ENCODE results near the gene GBGT1. TPM values are rescaled to one million over a fixed set of nuclear protein-coding genes. Genes with fewer than 3 reads are reported as not detected.

The GBGT1 gene
- polyA plus RNA-seq, 1 of the 3 experiments (the other 2 are of a cell fraction): 0.51 TPM

GRCh38 chr9:133126697-133127339 lies 36.9 kb downstream of the GBGT1 start:
- Histone ChIP-seq H2AFZ (ENCODE audit: low read depth) (no peak overlapping the region), H3K4me3 (ENCODE audit: low read depth in 2 of 2, low read length in 1 of 2) (no peak overlapping the region), H3F3A (replicated peaks; ENCODE audit: insufficient read depth) (peaks cover 14% of the 10 kb centered on the region), H3K9me3 (no peaks in the 10 kb centered on the region), H3K27ac (ENCODE audit: low read depth in 2 of 2, low read length in 1 of 2) (no peak overlapping the region; a peak in 1 of 4 replicates), H3K4me1 (ENCODE audit: control insufficient read depth in 1 of 2, insufficient read depth in 2 of 2, low read depth in 1 of 2, low read length in 1 of 2) (peaks cover 12 to 54% of the 10 kb centered on the region in 2 experiments; a peak in 3 of 4 replicates), H3K79me2 (ENCODE audit: insufficient read depth) (no peaks in the 10 kb centered on the region), H3K9me2 (no peaks in the 10 kb centered on the region), H3K9ac (no peak overlapping the region), H3K4me2 (peak overlapping the region; percentile 33; the same call in 1 of the 2 replicates), H3K27me3 (ENCODE audit: insufficient read depth) (no peaks in the 10 kb centered on the region), H3K36me3 (replicated peaks in 1 of 2; ENCODE audit: control insufficient read depth in 1 of 2, insufficient read depth in 2 of 2, low read length in 1 of 2) (no peaks in the 10 kb centered on the region), H4K20me1 (ENCODE audit: insufficient read depth) (peaks cover 44% of the 10 kb centered on the region)
- ChIA-PET CTCF (interaction anchor here (0.9 to 4.3 kb wide), 3 partner anchors 18 to 24 kb away, joined by 3 to 28 read pairs (median 4); no protein-coding TSS in a partner anchor), POLR2A (no interaction called here)
- no peak for DNase-seq
- TF ChIP-seq FOXJ3 (CRISPR knock-in tag; IDR thresholded peaks at IDR 0.05) (no peak), RCOR1 (IDR thresholded peaks at IDR 0.05; ENCODE audit: low read length) (no peak), TCF12 (IDR thresholded peaks at IDR 0.05) (no peak), RFX5 (IDR thresholded peaks at IDR 0.05; ENCODE audit: low read length) (no peak), MAX (IDR thresholded peaks at IDR 0.05; ENCODE audit: low read depth) (no peak), YY1 (IDR thresholded peaks at IDR 0.05; ENCODE audit: low read depth) (no peak), FOXM1 (IDR thresholded peaks at IDR 0.05; ENCODE audit: low read depth) (no peak), CHD2 (IDR thresholded peaks at IDR 0.05; ENCODE audit: low read length, partially characterized antibody) (no peak), CTCF (IDR thresholded peaks at IDR 0.05) (no peak), EP300 (IDR thresholded peaks at IDR 0.05; ENCODE audit: borderline replicate concordance in 1 of 2, low read depth in 1 of 2, low read length in 1 of 2) (no peak), RAD21 (IDR thresholded peaks at IDR 0.05; ENCODE audit: low read length) (no peak), USF2 (IDR thresholded peaks at IDR 0.05; ENCODE audit: borderline replicate concordance, low read depth, low read length) (no peak), REST (IDR thresholded peaks at IDR 0.05; ENCODE audit: low read depth, low read length) (no peak), EZH2phosphoT487 (IDR thresholded peaks at IDR 0.05; ENCODE audit: borderline replicate concordance, low read depth) (no peak), MXI1 (IDR thresholded peaks at IDR 0.05; ENCODE audit: low read depth, low read length) (no peak), GABPA (IDR thresholded peaks at IDR 0.05; ENCODE audit: low read depth) (no peak), ZBTB33 (IDR thresholded peaks at IDR 0.05; ENCODE audit: borderline replicate concordance, low read depth) (no peak), ELF1 (IDR thresholded peaks at IDR 0.05) (no peak), FOSL2 (IDR thresholded peaks at IDR 0.05; ENCODE audit: borderline replicate concordance, low read depth) (no peak)
- WGBS (ENCODE audit: low lambda C conversion rate): 86% methylated on average over 13 of the region's 17 CpGs
